Measurements from ENCODE around the gene TMPRSS3.

TMPRSS3 gene

GRCh38 chr21:42395905-42396651 is at the start of gene TMPRSS3:
TSS of gene TMPRSS3 (minus strand) at chr21:42396052. CDS start at chr21:42395417, 635 bp downstream.
- no peak for DNase-seq

- no peak for DNase-seq
These were observed 49.5 kb upstream of the TMPRSS3 start for GRCh38 chr21:42445311-42445710.

- no peak for DNase-seq
These were observed 48.9 kb upstream of the TMPRSS3 start for GRCh38 chr21:42444745-42445059.

DNA sequence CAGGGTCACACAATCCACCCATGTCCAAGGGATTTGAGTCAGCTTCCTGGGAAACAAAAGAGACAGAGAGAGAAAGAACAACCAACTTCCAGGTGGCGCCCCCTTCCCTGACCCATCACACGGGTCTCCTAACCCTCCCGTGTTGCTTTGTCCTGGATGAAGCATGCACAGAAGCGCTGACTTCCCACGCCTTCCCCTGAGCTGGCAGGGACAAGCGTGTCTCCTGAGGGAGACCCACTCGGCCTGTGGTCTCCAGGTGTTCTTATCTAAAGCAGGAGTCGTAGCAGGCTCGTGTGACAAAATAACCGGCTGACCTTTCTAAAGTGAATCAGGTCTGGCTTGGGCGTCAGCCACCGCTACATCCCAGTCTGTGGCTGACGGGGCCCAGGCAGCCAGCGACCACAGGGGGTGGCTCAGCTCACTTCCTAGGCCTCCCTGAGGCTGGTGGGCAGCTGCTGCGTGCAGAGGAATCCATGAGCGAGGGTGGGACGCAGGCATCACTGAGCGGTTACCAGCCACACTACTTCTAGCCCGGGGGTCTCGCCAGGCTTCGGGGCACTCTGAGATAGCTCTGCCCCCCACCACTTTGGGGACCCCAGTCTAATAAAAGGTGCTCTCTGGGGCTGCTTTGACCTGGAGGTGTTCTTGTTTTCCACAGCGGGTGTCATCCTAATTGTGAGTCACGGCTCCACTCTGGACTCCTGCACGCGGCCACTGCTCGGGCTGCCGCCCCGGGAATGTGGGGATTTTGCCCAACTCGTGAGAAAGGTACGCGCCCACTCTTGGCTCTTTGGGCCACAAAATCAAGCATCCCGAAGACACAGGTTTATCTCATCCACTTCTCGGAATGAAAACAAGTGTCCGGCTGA is 48.3 kb upstream of the TMPRSS3 start:
- no peak for DNase-seq

GRCh38 chr21:42443181-42443785 is 47.4 kb upstream of the TMPRSS3 start:
- DNase-seq, result no peak

GRCh38 chr21:42441963-42442362 is 46.1 kb upstream of the TMPRSS3 start:
- DNase-seq, result no peak

GRCh38 chr21:42440187-42440792 is 44.4 kb upstream of the TMPRSS3 start:
- no peak for DNase-seq

DNA sequence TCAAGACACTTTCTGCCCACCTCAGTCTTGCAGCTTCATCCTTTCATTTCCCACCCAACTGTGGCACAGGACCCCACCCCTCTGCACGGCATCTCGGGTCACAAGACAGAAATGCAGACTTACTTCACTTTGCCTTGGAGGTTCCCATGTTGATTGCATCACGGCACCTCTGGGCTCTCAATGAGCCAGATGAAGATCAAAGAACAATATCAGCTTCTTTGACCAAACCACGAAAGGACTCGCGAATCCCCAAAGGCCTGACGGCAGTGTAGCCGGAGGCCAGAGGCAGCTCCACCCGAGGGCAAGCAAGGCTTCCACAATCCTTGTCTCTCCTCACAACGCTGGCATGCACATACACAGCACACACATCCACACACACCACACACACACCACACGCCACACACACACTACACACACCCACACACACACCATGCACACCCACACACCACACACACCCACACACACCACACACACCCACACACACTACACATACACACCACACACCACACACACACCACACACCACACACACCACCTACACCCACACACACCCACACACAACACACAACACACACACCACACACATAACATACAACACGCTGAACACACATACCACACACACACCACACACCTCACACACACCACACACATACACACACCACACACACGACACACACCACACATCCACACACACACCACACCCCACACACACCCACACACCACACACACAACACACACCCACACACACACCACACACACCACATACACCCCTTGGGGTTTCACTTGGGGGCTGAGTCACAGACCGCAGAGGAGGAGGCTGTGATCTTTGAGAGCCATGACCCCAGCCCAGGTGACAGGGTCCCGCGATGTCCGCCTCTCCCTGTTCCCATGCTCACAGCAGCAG is 43.7 kb upstream of the TMPRSS3 start:
- no peak for DNase-seq

GRCh38 chr21:42438316-42439205 is 42.7 kb upstream of the TMPRSS3 start:
- no peak for DNase-seq

DNA sequence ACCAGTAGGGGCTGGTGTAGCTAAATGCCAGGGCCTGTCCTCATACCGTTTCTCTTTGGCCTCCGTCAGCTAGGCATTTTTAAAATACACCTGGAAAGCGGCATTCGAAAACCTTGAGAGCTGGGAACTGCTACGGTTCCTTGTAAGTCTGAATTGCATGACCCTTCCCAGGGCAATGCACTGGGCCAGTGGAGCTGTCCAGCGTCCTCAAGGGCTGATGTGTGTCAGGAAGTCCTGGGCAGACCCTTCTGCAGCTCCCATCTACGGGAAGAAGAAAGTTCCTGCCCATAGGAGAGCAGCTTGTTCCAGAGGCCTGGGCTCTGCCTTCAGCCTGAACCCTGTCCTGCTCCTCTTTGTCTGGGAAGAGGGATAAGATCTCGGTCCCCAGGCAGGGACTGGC is 41.9 kb upstream of the TMPRSS3 start:
- DNase-seq, result no peak

DNA sequence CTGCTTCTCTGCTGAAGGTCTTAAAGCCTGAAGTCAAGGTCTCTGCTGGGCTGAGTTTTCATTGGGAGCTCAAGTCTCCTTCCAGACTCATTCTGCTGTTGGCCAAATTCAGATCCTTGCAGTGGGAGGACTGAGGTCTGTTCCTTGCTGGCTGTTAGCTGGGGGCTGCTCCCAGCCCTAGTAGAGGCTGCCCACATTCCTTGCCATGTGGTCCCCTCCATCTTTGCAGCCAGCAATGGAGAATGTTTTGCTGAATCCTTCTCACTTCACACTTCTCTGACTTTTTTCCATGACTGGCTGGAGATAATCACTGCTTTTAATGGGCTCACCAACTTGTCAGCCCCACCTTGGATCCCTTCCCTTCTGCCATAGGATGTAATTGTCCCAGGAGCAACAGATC is 41.1 kb upstream of the TMPRSS3 start:
- DNase-seq, result no peak

- no peak for DNase-seq
These were observed 40.0 kb upstream of the TMPRSS3 start for GRCh38 chr21:42435833-42436232.

DNA sequence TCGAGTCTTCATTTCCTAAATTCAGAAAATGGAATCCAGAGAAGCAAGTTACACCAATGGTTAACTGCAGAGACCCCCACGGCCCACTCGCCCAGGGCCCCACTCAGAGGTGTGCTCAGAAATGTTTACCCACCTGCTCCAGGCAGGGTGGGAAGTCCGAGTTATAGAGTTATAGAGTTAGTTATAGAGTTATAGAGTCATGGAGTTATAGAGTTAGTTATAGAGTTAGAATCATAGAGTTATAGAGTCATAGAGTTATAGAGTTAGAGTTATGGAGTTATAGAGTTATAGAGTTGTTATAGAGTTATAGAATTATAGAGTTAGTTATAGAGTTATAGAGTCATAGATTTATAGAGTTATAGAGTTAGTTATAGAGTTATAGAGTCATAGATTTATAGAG is 39.5 kb upstream of the TMPRSS3 start:
- DNase-seq, result no peak

- DNase-seq, result no peak
These were observed 39.0 kb upstream of the TMPRSS3 start for GRCh38 chr21:42434884-42435283.

DNA sequence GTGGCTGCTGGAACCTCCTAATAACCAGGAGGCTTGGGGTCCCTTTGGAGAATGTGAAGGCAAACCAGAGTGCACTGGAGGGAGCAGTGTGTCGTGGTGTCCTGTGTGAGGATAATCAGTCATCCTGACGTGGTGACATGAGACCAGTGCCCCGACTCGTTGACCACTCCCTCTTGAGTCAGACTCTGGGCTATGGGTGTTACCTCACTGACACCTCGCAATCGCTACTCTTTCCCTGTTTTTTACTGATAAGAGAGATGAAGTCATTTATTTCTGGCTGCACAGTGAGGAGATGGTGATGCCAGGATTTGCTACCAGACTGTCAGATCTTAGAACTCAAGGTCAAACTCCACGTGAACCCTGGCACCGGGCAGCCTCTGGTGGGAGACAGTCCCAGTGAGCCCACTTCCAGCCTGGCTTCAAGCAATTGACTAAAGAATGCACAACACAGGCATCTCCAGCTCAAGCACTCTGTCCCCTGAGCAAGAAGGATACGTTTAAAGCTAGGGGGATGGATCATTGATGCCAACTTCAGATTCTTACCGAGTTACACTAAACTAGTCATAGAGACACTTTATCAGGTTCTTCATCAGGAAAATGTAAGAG is 38.2 kb upstream of the TMPRSS3 start:
- DNase-seq, result no peak

GRCh38 chr21:42432695-42433094 is 36.8 kb upstream of the TMPRSS3 start:
- DNase-seq, result no peak

DNA sequence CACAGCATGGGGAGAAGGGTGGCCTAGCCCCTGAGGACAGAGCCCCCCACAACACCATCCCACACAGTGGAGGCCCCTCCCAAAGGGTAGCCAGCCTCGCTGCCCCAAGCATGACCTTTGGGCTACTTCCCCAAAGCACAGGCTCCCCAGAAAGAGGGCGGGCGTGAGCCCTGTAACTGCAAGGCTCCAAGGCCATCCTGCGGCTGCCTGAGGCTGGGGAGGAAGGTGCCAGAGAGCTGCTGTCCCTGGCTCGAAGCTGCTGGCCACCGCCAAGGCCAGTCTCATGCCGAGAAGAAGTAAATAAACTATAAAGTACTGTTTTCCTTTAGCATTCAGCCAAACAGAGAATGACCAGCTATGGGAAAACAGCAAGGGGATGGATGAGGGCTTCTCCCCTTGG is 35.3 kb upstream of the TMPRSS3 start:
- no peak for DNase-seq

GRCh38 chr21:42430521-42430920 is 34.7 kb upstream of the TMPRSS3 start:
- no peak for DNase-seq

DNA sequence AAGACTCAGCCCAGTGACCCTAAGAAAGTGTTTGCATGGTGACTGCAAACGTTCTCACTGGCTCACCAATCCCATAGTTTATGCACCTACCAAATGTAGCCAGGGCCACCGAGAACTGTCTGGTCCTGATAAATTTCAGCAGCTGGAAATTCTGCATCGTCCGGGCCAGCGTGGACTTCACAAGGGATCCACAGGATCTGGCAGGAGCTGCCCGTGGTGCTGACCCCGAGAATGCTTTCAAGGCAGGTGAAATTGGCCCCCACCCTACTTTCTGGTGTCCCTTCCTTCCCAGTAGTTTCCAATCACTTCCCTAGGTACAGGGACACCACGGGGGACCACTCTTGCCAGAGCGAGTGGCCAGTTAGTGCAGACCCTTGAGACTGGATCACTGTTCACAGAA is 34.0 kb upstream of the TMPRSS3 start:
- DNase-seq, result no peak

DNA sequence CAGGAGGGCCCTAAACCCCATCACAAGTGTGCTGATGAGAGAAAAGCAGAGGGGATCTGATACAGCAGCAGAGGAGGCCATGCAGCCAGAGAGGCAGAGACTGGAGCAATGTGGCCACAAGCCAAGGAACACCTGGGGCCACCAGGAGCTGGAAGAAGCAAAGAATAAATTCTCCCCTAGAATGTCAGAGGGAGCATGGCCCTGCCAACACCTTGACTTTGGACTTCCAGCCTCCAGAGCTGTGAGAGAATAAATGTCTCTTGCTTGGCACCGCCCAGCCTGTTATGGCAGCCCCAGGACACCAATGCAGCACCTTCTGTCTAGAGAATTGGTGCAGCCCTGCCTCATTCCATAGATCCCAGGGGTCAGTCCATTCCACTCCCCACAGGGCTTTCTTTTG is 33.2 kb upstream of the TMPRSS3 start:
- DNase-seq, result no peak
